Upper lobe of left lung (tissue), 6 donors: ENCODE data around the gene XIRP2. TPM values are rescaled to one million over a fixed set of nuclear protein-coding genes. Genes with fewer than 3 reads are reported as not detected.

Source experiments
- ATAC-seq, 2 donors: fragments of 200-7000 bp; cut with Tn5 transposase; one replicate each; pipeline ENCODE4 v1.9.1; 2022; ENCODE audit warnings: mild to moderate bottlenecking in 2 of 2, moderate library complexity in 2 of 2; ENCODE audit not compliant: low FRiP score in 2 of 2
- DNase-seq, 2 donors: peaks; one replicate each; pipeline ENCODE4 v3.0.0-alpha.2; 2019 to 2020
- H3K27ac ChIP-seq, 4 donors: fragments of 200-600 bp; sonication (generic); one replicate each; pipeline ENCODE4 v1.5.1; 2016 to 2019
- H3K27me3 ChIP-seq, 4 donors: fragments of 200-600 bp; sonication (generic); one replicate each; pipeline ENCODE4 v1.5.1; 2017 to 2019
- H3K36me3 ChIP-seq, 4 donors: fragments of 200-600 bp; sonication (generic); one replicate each; pipeline ENCODE4 v1.5.1; 2016 to 2019
- H3K4me1 ChIP-seq, 4 donors: fragments of 200-600 bp; sonication (generic); one replicate each; pipeline ENCODE4 v1.5.1; 2018 to 2019
- H3K4me3 ChIP-seq, 4 donors: fragments of 200-600 bp; sonication (generic); one replicate each; pipeline ENCODE4 v1.5.1; 2017 to 2019; ENCODE audit warnings: mild to moderate bottlenecking in 2 of 4, moderate library complexity in 1 of 4
- H3K9me3 ChIP-seq, 4 donors: fragments of 200-600 bp; sonication (generic); one replicate each; pipeline ENCODE4 v1.5.1; 2018 to 2019
- EP300 ChIP-seq, 4 donors: sonication (generic); formaldehyde crosslinking; IDR thresholded peaks; one replicate each; pipeline ENCODE4 v1.5.1; 2017; ENCODE audit warnings: antibody characterized with exemption in 4 of 4, control low read depth in 2 of 4
- POLR2A ChIP-seq, 4 donors: fragments of 450-650 bp; IDR thresholded peaks; one replicate each; pipeline ENCODE4 v1.5.1; 2016 to 2017; ENCODE audit warnings: antibody characterized with exemption in 4 of 4, mild to moderate bottlenecking in 2 of 4
- POLR2AphosphoS5 ChIP-seq, 2 donors: sonication (generic); formaldehyde crosslinking; IDR thresholded peaks; one replicate each; pipeline ENCODE4 v1.5.1; 2017; ENCODE audit warnings: antibody characterized with exemption in 2 of 2
- WGBS, 2 donors: methylation state at CpG; one replicate each; pipeline ENCODE4 v1.1.5; 2017 to 2018; 5-methylcytosine and 5-hydroxymethylcytosine counted together
- total RNA-seq, 6 donors: library from RNA; depleted of rRNA in 4 of 6; stranded (reverse); fragments of >200 nt in 4 of 6; gene quantifications; one replicate each; pipeline versions ENCODE4 v1.1.0 to v1.2.1, GENCODE V29; 2016 to 2021
- TF ChIP-seq, protein P1 (sequence below), 6 experiments: fragments of 450-650 bp in 4 of 6; fragments of 200-600 bp in 2 of 6; sonication (generic) in 2 of 6; IDR thresholded peaks; one replicate each; pipeline ENCODE4 v1.5.1; 2016 to 2019; ENCODE audit warnings: antibody characterized with exemption in 6 of 6
- donor health status: DM: no; HTN: no; CAD: no; lungs with moderate emphysema.
- donor health status: DM: no; HTN: yes; CAD: no; lungs with severe emphysema.

XIRP2 gene
- total RNA-seq, 6 donors from 2014 or later: under 0.01 to 0.89 (median 0.33) TPM; not detected in 2

DNA sequence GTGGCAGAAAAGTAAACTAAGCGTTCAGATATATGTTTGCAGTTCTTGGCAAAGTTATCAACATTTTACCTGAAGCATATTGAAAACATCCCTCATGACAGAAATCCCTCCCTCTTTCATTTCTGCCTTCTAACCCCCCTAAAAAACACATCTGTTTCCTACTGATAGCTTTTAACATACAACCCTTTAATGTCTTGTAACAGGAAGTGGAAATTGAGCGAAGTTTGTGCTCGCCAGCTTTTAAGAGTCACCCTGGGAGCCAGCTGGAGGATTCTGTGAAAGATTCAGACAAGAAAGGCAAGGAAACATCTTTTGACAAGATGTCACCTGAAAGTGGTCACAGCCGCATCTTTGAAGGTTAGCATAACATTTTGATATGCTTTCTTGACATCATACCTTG, 247.4 kb downstream of the XIRP2 start:
- WGBS, 2 donors: 24 to 30% methylated on average over 4 of the region's 4 CpGs
- Histone ChIP-seq H3K9me3 (no peaks in the 10 kb centered on the region), H3K27me3 (no peaks in the 10 kb centered on the region), H3K4me3 (no peak overlapping the region), H3K4me1 (no peaks in the 10 kb centered on the region), H3K27ac (no peak overlapping the region), H3K36me3 (no peaks in the 10 kb centered on the region)
- DNase-seq (no peak), ATAC-seq (no peak)
- TF ChIP-seq, protein P1, sequence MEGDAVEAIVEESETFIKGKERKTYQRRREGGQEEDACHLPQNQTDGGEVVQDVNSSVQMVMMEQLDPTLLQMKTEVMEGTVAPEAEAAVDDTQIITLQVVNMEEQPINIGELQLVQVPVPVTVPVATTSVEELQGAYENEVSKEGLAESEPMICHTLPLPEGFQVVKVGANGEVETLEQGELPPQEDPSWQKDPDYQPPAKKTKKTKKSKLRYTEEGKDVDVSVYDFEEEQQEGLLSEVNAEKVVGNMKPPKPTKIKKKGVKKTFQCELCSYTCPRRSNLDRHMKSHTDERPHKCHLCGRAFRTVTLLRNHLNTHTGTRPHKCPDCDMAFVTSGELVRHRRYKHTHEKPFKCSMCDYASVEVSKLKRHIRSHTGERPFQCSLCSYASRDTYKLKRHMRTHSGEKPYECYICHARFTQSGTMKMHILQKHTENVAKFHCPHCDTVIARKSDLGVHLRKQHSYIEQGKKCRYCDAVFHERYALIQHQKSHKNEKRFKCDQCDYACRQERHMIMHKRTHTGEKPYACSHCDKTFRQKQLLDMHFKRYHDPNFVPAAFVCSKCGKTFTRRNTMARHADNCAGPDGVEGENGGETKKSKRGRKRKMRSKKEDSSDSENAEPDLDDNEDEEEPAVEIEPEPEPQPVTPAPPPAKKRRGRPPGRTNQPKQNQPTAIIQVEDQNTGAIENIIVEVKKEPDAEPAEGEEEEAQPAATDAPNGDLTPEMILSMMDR (IDR thresholded peaks at IDR 0.05): no peak
- no peak for TF ChIP-seq POLR2AphosphoS5 (IDR thresholded peaks at IDR 0.05)
- no peak for TF ChIP-seq EP300 (IDR thresholded peaks at IDR 0.05)
- no peak for TF ChIP-seq POLR2A (IDR thresholded peaks at IDR 0.05)

DNA sequence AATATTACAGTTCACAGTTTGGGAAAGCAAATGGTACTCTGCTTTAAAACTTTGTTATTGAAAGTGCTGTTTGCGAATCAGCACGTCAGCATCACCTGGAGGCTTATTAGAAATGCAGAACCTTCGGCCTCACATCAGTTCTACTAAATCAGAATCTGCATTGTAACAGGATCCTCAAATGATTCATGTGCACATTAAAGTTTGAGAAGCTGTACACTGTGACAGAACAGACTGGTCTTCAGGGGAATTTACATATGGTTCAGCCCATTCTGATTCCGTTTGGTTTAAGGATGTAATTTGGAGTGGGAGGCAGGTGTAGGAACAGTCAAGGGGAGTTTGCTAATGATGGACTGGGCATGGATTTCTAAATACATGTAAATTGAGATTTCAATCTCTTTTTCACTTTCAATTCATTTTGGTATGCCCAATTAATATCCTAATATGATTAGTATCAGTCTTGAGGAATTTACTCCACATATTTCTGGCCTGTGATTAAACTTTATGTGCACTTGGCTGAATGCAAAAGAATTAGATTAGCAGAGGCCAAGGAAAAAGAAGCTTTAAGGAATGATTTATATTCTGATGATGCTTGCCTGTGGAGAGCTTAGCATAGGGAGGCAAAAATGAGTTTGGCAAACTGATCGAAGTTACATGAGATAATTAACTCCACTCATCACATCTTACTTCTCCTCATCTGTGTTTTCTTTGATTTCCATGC, 248.8 kb downstream of the XIRP2 start:
- DNase-seq (no peak), ATAC-seq (no peak)
- Histone ChIP-seq H3K9me3 (no peaks in the 10 kb centered on the region), H3K4me3 (no peak overlapping the region), H3K36me3 (no peaks in the 10 kb centered on the region), H3K27me3 (no peaks in the 10 kb centered on the region), H3K27ac (no peak overlapping the region), H3K4me1 (no peaks in the 10 kb centered on the region)
- TF ChIP-seq POLR2A (IDR thresholded peaks at IDR 0.05): no peak
- WGBS, 2 donors: 65 to 73% methylated on average over 5 of the region's 5 CpGs

DNA sequence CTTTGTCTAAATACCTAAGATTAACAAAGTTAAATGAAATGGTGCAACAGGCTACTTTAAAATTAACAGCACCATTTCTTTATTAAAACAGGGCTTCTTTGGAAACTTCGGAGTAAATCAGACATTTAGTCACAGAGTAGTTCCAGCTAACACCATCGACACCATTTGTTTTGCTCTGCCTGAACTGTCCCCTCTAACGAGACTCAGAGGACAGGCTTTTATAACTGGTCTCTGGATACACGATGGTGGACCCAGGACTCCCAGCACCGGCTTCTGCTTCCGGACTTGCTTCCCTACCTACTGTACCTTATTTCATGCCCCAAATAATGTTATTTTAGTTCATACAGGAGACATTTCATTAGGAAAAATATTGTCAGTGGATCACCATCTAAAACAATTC, 252.1 kb downstream of the XIRP2 start:
- Histone ChIP-seq H3K4me3 (no peak overlapping the region), H3K4me1 (no peaks in the 10 kb centered on the region), H3K27me3 (no peaks in the 10 kb centered on the region), H3K36me3 (no peaks in the 10 kb centered on the region), H3K9me3 (no peaks in the 10 kb centered on the region), H3K27ac (no peak overlapping the region)
- WGBS, 2 donors: 93 to 95% methylated on average over 6 of the region's 6 CpGs
- DNase-seq (no peak), ATAC-seq (no peak)
- no peak for TF ChIP-seq EP300 (IDR thresholded peaks at IDR 0.05)
- TF ChIP-seq POLR2A (IDR thresholded peaks at IDR 0.05): no peak
- TF ChIP-seq POLR2AphosphoS5 (IDR thresholded peaks at IDR 0.05): no peak
- TF ChIP-seq, protein P1 (IDR thresholded peaks at IDR 0.05): no peak

DNA sequence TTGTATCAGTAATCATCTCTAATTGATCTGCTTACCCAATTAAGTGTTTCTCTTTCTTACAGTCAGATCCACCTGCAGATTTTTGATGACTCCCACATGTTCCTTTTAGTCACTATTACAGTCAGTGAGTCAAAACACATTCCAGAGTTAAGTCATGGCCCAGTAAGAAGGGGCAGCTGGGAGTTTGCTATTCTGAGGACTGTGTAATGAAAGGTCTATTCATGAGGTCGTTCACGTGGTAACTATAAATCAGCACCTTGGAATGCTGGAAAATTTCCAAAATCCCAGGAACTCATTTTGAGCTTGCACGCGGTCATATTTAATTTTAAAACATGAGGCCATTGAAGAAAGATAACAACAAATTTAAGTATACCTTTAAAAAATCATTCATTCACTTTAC, 252.5 kb downstream of the XIRP2 start:
- no peaks in the 10 kb centered on the region for H3K27me3 ChIP-seq
- TF ChIP-seq, protein P1 (IDR thresholded peaks at IDR 0.05): no peak
- TF ChIP-seq POLR2AphosphoS5 (IDR thresholded peaks at IDR 0.05): no peak
- TF ChIP-seq EP300 (IDR thresholded peaks at IDR 0.05): no peak
- TF ChIP-seq POLR2A (IDR thresholded peaks at IDR 0.05): no peak
- no peaks in the 10 kb centered on the region for H3K4me1 ChIP-seq
- no peak overlapping the region for H3K27ac ChIP-seq
- H3K4me3 ChIP-seq: no peak overlapping the region
- DNase-seq (no peak), ATAC-seq (peak in 1 of 2 donors; percentile 73)
- H3K36me3 ChIP-seq: no peaks in the 10 kb centered on the region
- 50 to 51% methylated on average over 4 of the region's 4 CpGs for WGBS, 2 donors
- no peaks in the 10 kb centered on the region for H3K9me3 ChIP-seq

DNA sequence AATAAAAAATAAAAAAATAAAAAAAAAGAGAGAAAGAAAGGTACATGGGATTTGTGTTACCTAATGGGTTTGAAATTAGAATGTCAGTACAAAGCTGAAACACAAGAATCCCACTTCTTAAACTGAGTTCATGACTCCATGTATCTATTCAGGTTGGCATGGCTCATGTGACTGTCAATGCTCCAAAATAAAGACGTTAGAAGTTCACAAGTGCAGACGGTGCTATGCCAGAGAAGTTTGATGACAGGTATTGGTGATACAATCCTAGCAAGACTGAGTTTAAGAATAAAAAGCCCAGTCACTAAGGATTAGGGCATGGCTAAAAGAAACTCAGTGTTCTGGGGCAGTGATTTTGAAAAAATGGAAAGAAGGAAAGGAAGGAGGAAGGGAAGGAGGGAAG, 254.3 kb downstream of the XIRP2 start:
- ATAC-seq (no peak), DNase-seq (no peak)
- H3K36me3 ChIP-seq: no peaks in the 10 kb centered on the region
- H3K4me1 ChIP-seq: no peaks in the 10 kb centered on the region
- no peaks in the 10 kb centered on the region for H3K27me3 ChIP-seq
- H3K4me3 ChIP-seq: no peak overlapping the region
- TF ChIP-seq, protein P1 (IDR thresholded peaks at IDR 0.05): no peak
- TF ChIP-seq POLR2AphosphoS5 (IDR thresholded peaks at IDR 0.05) (no peak), EP300 (IDR thresholded peaks at IDR 0.05) (no peak), POLR2A (IDR thresholded peaks at IDR 0.05) (no peak)
- H3K9me3 ChIP-seq: no peaks in the 10 kb centered on the region
- 88 to 92% methylated on average over 2 of the region's 2 CpGs for WGBS, 2 donors
- no peak overlapping the region for H3K27ac ChIP-seq
